LNCaP clone FGC (cell line): ENCODE data around the gene C1QBP.
"Not testable (repeated sequence)": the region's sequence is repeated elsewhere in the genome, so short reads cannot be mapped to it uniquely, and the experiment has no call there.

Source experiments
- DNase-seq: peaks from one replicate; pipeline ENCODE4 v3.0.0-alpha.2; 2011; ENCODE audit warnings: low read depth
- H3K4me3 ChIP-seq: 2 replicates; pipeline ENCODE4 v1.5.1; 2011; ENCODE audit warnings: mild to moderate bottlenecking, low read depth, low read length, control low read depth
- TF ChIP-seq, protein P1 (sequence below): IDR thresholded peaks from 2 replicates; pipeline ENCODE4 v1.5.1; 2012; ENCODE audit warnings: mild to moderate bottlenecking; ENCODE audit not compliant: control insufficient read depth, insufficient read depth; ENCODE audit errors: extremely low read depth

C1QBP gene

GRCh38 chr17:5431949-5432556, 6.9 kb downstream of the C1QBP start:
- H3K4me3 ChIP-seq, result no peak overlapping the region
- TF ChIP-seq, protein P1, sequence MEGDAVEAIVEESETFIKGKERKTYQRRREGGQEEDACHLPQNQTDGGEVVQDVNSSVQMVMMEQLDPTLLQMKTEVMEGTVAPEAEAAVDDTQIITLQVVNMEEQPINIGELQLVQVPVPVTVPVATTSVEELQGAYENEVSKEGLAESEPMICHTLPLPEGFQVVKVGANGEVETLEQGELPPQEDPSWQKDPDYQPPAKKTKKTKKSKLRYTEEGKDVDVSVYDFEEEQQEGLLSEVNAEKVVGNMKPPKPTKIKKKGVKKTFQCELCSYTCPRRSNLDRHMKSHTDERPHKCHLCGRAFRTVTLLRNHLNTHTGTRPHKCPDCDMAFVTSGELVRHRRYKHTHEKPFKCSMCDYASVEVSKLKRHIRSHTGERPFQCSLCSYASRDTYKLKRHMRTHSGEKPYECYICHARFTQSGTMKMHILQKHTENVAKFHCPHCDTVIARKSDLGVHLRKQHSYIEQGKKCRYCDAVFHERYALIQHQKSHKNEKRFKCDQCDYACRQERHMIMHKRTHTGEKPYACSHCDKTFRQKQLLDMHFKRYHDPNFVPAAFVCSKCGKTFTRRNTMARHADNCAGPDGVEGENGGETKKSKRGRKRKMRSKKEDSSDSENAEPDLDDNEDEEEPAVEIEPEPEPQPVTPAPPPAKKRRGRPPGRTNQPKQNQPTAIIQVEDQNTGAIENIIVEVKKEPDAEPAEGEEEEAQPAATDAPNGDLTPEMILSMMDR, result no peak
- no peak for DNase-seq

GRCh38 chr17:5431234-5431633, 7.7 kb downstream of the C1QBP start:
- H3K4me3 ChIP-seq, DNase-seq: not testable (repeated sequence)

- DNase-seq, result no peak
- H3K4me3 ChIP-seq, result no peak overlapping the region
- TF ChIP-seq, protein P1, result no peak
Observed at GRCh38 chr17:5430413-5430999, 8.4 kb downstream of the C1QBP start.

DNA sequence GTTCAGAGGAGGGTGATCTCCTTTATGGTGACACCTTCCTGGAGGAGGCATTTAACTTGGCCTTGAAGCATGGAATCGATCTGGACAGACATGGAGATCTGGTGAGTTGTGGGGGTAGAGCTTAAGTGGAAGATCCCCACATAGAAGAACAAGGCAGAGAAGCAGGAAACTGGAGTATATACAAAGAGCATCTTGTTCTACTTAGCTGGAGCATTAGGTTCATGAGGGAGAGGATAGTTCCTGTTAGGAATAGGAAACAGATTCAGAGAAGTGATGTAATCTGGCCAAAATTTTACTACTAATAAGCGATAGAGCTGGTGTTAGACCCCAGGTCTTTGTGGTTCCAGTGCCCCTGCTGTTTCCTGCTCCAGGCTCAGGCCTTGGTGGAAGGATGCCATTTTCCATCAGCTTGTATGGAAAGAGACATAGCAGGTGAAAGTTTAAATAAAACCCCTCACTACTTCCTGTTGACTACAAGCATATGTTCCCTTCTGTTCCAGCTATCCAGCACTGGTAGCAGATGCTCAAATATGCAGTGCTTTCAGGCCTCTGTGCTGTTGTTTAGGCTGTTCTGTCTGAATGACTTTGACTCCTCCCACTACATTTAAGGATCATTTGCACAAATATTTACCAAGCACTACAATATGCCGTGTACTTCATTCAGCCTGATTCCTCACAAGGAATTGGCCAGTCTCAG, 9.6 kb downstream of the C1QBP start:
- TF ChIP-seq, protein P1, result no peak
- no peak for DNase-seq
- no peak overlapping the region for H3K4me3 ChIP-seq

GRCh38 chr17:5425826-5426225, 13.1 kb downstream of the C1QBP start:
- DNase-seq, result no peak
- no peak overlapping the region for H3K4me3 ChIP-seq
- TF ChIP-seq, protein P1, result no peak

- DNase-seq, result no peak
- TF ChIP-seq, protein P1, result no peak
- no peak overlapping the region for H3K4me3 ChIP-seq
Observed at GRCh38 chr17:5424909-5425308, 14.0 kb downstream of the C1QBP start.

- DNase-seq, result no peak
- TF ChIP-seq, protein P1, result no peak
- no peak overlapping the region for H3K4me3 ChIP-seq
Observed at GRCh38 chr17:5422505-5422904, 16.4 kb downstream of the C1QBP start.
